ENCODE data around the gene CCNJL.

CCNJL gene

DNA sequence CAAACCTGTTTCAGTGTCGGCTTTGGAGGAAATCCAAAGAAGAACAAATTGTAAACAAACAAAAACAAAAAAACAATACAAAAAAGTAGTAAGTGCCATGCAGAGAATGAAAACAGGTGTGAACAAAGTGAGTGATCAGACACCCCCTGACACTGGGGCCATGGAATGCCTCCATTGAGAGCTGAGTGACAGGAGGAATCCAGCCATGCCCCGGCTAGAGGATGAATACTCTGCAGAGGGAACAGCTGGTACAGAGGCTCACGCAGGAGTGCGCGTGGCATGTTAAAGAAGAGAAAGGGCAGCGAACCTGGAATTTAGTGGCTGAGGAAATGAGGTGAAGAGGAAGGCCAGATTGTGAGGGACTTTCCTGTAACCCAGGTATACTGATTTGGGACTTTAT is 15.5 kb upstream of the CCNJL start:
- FAIRE-seq: no peak

DNA sequence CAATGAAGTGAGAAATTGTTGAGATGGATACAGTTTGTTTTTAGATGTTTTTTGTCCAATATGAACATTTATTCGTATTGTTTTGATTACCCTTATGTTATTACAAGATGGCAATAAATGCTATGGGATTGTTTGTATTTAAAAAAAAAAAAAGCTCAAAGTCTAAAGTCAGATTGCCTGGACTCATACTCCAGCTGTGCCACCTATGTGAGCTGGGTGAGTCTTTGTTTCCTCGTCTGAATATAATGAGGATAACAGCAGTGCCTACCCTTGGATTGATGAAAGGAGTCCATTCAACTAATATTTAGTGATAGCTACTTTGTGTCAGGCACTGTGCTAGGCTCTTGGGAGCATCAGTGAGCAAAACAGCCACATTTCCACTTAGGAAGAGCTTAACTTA is 14.6 kb upstream of the CCNJL start:
- no peak for FAIRE-seq

DNA sequence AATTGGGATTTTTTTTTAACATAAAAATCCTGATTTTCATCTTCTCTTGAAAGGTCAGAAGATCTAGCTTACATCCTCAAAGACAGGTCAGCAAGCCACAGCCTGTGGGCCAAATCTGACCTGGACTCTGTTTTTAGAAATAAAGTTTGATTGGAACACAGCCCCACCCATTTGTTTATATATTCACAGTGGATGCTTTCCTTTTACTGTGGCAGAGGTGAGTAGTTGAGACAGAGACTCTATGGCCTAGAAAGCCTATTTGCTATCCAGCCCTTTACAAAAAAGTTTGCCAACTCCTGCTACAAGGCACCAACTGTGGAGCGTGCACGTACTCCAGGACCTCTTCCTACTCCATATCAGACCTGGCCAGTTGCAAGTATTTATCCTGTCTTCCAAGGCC is 13.4 kb upstream of the CCNJL start:
- FAIRE-seq: no peak

DNA sequence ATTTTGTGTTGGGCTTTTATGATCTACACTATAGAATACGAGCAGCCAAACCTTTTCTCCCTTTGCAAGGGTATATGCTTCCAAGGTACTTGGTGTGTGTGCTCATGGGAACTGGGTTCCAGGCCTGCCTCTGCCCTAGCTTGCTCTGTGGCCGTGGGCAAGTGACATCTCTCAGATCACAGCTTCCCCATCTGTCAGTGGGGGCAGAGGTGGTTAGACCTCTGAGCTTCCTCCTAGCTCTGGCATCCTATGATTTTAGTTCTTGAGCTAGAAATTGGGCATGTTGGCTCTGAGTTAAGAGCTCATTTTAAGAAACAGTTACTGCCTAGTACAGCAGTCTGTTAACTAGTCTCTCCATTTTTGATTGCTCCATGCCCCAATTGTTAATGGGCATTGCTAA is 12.5 kb upstream of the CCNJL start:
- no peak for FAIRE-seq

DNA sequence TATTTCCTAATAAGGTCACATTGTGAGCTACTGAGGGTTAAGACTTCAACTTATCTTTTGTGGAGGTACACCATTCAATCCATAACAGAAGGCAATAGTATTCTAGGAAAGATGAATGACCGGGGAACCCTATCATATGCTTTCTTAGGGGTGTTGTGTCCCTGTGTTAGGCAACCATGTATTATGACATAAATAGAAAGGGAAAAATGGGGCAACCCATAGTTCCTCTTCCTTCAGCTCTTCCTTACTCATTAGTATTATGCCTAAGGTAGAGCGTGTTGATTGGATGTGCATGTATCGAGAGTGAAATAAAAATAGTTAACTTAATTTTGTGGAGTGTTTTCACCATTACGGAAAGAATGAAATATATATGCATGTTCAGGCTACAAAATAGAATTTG is 6.0 kb upstream of the CCNJL start:
- FAIRE-seq: no peak

DNA sequence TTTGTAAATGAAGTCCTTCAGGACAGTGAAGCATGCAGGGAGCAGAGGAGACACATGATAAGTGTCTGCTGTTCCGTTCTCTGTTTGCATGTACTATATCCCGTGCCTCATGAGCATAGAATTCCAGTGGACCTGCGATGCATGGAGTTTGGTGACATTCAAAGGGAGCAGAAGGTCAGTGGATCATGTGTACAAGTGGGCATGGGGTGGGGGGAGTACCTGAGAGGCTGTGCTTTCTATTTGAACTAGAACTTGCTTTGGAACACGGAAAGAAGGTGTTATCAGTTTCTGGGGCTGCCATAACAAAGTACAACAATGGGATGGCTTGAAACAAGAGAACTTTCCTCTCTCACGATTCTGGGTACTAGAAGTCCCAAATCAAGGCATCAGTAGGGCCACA is 5.1 kb upstream of the CCNJL start:
- FAIRE-seq: no peak

DNA sequence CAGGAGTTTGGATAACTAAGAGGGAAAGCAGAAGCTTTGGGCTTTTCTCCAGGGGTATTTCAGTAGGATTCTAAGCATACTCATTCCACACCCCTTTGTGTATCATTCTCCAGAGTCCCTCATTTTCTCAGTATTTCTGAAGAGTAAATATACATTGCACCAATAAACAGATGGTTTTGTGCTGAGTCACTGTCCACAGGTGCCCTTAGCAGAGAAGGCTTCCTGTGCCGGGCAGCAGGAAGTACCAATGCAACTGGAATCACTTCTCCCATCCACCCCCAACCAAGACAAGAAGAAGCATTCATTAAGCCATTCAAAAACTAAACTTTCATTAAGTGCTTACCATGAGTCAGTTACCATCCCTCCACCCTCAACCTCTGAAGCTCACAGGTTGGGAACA is 3.6 kb upstream of the CCNJL start:
- FAIRE-seq: no peak

DNA sequence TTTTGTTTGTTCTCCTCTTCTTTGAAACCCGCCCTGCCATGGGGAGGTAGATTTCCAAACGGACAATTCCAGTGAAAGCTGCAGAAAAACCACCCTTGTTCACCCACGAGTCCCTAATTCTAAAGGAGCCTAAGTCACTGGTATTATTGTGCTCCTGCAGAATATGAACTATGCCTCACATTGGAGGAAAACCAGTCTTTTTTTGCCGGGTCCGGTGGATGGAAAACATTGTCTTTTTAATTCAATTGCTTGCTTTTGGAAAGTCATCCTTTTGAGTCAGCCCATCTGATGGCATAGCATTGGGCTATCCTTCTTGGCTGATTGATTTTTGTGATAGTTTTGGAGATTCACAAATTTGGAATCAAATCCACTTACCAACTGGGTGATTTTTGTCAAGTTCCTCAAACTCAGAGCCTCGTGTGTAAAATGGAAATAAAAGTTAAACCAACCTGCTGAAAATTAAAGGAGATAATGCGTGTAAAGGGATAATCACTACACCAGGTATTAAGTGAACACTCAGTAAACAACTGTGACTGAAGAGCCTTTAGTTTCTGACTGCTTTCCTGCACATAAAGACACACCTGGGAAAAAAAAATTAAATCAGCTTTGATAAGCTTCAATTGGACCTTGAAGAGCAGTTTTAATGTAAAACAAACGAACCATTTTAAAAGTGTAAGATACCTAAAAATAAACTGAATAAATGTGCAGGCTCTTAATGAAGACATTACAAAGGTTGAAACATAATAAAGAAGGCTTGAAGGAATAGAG is 780 bp upstream of the CCNJL start:
- no peak for FAIRE-seq

DNA sequence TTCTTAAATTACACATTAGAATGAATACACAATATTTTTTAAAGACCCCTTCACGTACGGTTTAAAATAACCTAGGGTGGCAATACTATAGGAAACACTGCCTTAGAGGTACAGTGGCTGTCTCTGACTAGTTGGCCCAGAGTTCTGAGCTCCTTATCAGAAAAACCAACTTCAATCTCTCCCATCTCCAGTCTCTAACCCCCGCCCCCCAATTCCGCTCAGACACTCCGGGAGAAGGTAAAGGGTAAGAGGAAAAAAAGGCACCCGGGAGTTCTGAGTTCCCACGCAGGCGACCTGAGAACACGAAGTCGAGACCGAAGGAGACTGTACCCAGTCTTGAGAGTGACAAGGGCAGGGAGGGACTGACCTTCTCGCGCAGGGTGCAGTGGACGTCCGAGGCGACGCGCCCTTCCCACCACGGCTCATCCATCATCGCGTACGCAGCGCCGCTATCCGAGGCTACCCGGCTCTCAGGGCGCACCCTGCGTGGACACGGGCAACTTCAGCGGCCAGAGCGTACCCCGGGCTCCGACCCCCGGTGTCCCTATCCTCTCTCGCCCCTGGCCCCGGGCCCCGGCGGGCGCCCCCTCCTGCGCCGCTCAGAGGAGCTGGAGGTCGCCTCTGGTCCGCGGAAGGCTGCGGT is 752 bp downstream of the CCNJL start:
- no peak for FAIRE-seq

DNA sequence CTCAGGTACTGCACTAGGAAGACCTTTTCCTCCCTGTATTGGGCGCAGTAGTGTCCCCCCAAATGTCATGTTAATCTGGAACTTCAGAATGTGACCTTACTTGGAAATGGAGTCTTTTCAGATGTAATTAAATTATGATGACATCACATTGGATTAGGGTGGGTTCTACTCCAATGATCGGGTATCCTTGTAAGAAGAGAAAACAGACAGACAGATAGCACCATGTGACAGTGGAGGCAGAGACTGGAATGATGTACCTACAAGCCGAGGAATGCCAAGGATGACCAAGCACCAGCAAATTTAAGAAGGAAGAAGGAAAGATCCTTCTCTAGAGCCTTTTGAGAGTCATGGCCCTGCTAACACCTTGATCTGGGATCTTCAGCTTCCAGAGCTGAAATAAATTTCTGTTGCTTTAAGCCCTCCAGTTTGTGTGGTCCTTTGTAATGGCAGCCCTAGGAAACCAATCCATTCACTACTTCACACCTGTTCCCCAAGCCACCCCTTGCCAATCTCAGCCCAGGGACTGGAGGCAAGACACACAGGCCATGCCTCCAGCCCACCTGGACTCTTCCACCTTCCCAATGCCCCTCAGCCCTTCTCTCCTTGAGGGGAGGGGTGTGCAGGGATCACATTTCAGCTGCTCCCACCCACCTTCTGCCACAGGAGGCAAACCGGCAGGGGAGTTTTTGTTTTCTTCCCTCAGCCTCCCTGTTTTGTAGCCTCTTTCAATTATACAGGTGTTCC is 1.6 kb downstream of the CCNJL start:
- FAIRE-seq: no peak

DNA sequence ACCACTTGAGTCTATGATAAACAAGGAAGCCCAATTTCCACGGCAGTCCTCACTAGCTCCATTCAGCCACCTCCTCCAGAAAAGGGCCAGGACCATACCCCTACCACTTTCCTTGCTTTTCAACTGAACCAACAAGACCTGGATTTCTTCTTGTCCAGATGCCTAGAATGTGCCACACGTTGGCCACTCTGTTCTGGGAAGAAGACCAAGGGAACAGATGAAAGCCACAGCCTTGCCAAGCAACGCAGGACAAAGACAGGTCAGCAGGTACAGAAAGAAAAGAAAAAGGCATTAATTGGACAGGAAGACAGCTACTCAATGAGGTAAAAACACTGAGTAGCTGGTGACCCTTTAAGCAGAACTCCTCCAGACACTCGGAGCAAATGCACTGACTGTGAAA is 2.2 kb downstream of the CCNJL start:
- no peak for FAIRE-seq

DNA sequence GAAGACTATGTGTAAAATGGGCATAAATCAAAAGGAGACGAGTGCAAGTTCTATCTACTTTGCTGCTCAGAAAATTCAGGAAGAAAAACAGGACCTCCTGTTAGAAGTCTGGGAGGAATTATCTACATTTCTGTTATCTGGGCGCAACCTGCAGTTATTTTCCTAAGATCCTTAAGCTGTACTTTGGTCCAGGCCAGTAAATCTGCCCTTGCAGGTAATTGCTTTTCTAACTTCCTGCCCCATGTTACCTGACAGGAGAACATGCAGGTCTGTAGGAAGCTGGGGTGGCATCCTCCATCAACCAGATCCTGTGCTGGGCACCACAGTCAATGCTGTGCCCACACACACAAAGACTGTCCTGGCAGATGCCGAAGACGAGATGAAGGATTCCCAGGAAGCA is 5.7 kb downstream of the CCNJL start:
- no peak for FAIRE-seq

DNA sequence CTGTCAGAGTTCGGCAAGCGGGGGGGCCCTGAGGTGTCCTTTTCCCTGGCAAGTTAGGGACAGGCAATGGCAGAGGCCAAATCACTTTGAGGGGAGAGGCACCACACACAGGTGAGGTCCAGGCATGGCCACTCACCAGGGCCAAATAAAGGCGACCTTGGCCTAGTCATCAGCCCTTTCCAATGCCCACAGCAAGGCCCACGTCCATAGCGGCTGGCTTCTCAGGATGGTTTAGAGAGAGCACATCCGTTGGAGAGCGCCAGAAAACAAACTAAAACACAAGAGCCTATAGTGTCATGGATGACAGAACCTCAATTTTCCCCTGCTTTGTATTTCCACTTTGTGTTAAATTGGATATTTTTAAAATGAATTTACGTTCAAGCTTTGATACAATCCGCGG is 7.0 kb downstream of the CCNJL start:
- FAIRE-seq: no peak

DNA sequence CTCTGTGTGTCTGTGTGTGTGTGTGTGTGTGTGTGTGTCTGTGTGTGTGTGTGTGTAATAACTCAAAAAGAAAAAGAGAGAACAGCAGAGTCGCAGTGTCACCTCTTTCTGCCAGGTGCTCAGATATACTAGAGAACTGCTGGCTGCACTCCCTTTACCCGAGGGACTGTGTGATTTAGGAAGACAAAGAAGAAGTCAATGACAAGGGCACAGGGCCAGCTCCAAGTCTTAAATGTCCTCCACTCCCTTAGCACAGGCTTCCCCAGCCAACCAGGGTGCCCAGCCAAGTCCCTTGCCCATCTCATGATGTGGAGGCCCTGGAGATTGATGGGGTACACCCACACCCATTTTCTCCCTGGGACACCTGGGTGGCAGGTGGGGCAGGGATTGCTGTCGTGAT is 8.7 kb downstream of the CCNJL start:
- FAIRE-seq: no peak

DNA sequence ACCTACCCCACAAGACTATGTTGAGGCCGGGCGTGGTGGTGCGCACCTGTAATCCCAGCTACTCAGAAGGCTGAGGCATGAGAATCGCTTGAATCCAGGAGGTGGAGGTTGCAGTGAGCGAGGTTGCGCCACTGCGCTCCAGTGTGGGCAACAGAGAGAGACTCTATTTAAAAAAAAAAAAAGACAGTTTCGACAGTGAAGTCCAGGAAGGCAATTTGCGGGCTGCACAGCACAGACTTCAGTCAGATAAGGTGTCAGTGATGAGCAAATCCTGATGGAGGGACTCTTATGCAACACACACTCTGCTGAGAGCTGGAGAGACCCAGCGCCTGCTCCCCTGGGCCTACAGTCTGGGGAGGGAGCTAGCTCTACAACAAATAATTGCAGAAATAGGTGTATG is 14.2 kb downstream of the CCNJL start:
- no peak for FAIRE-seq

DNA sequence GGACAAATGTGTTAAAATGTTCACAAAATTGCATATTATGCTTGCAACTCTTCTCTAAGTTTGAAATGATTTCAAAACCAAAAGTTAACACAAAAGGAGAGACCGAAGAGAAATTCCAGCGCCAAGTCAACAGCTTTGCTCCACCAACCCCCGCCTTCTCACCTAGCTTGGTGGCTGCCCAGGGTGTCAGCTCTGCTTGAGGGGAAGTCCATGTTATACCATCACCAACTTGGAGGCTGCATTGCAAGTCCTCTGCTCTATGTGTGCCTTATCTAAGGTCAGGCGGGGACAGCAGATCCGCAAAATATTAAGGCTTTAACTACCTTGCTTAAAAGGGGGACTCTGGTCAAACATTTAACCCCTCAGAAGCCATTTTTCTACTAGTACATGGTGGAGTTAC is 14.6 kb downstream of the CCNJL start:
- FAIRE-seq: no peak

DNA sequence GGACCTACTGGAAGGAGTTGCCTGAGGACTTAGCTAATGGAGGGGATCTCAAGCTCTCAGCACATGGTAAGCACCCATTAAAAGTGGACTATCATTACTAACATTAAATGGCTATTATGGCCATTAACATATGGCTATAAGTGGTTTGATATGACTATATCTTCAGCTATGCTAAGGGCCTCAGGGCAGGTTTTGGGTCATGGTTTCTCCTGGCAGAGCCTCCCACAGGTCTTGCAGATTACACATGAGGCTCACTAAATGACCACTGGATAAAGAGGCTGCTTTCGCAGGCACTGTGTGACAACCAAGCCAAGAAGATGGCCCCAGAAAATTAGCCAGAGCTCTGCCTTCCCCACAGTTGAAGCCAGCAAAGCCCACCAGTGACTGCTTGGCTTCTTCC is 15.4 kb downstream of the CCNJL start:
- no peak for FAIRE-seq

DNA sequence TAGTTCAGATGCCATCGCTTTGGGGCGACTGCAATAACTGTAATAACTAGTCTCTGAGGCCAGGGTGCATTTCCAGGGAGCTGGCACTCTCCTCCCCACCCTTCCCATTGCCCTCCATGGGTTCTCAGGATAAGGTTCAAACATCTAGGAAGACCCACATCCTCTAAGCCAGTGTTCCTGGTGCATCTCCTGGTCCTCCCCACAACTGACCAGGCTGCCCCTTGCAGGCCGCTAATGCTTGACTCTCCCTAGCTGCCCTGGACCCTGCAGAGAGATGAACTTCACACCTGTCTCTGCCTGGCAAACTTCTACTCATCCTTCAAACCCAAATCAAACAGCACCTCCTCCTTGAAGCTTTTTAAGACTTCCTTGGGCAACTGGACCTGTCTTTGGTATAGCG is 15.9 kb downstream of the CCNJL start:
- no peak for FAIRE-seq

DNA sequence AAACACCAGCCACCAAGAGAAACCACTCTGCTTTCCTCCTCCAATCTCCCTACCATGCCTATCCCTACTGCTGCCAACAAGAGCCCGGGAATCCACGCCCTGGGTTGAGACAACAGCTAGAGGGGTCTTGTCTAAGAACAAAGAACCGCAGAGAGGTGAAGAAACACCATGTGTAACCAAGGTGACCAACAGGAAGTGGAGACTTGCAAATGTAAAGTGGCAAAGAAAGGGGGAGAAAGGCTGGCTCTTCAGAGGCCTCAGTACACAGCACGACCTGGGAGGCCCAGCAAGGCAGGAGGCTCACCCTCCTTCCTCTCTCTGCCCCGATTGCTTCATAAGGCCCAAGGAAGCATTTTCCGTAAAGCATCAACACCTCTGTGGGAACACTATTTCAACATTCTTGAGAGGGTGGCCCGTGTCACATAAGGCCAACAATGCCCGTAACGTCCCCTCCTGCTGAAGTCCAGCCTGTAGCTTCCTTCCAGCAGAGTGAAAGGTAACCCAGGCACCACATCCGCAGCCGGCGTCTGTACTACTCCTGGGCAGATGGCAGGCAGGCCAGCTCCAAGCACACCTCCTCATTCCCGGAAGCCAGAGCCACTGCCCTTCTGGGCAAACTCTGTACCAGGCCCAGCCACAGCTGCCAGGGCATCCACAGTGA is 18.3 kb downstream of the CCNJL start:
- no peak for FAIRE-seq

DNA sequence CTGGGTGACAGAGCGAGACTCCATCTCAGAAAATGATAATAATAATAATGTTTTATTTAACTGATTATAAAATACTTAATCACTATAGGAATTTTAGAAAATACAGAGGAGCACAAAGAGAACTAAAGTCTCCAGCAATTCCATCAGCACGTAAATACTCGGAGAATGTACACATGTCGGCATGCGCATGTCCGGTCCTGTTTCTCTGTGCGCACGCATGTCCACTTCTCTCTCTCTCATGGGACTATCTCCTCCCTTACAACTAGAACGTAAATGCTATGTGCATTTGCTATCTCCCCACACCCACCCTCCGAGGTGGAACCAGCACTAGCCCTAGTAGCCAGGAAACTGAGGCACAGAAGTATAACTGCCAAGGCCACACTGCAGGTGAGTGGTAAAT is 19.0 kb downstream of the CCNJL start:
- FAIRE-seq: no peak

DNA sequence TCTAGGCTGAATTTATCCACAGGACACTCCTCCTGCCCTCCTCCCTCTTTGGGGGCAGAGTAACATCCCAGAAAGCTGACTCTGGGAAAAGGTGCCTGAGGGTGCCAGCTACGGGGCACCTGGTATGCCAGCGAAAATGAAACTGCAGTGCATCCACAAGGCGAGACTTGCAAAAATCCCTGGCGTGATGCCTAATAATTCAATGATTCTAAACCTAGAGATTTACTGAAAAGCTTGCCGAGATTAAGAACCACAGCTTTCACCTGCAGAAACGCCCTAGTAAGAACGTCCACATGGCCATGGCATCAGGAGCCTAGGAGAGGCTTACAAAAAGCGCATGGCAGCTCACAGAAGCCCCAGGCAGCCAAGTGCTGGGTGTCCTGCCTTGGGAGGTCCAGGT is 20.9 kb downstream of the CCNJL start:
- no peak for FAIRE-seq

DNA sequence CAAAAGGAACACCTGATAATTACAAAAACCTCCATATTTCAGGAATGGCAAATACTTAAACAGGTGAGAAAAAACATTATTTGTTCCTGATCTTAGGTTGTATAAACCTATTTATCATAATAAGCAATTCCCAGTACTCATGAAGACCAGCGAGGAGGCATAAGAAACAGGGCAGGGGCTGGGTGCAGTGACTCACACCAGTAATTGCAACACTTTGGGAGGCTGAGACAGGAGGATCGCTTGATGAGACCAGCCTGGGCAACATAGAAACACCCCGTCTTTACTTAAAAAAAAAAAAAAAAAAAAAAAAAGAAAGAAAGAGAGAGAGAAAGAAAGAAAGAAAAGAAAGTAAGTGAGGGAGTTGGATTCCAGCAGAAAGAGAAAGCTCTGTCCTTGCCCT is 21.6 kb downstream of the CCNJL start:
- no peak for FAIRE-seq

DNA sequence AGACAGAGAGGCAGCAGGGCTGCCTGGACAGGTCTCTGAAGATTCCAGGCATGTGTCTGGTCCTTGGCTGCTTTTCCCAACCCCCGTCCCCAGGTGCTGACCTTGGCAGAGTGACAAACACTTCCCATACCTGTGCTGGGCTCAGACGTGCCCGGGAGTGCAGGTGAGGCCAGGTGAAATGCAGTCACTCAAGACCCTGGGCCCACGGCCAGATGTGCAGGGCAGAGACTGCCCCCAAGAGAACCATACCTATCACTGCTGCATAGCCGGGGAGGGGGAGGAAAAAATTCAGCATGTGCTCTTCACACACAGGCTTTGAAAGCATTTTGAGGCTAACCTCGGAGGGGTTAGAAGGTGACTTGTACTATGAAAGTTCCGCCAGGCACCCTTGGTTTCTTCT is 22.6 kb downstream of the CCNJL start:
- no peak for FAIRE-seq

DNA sequence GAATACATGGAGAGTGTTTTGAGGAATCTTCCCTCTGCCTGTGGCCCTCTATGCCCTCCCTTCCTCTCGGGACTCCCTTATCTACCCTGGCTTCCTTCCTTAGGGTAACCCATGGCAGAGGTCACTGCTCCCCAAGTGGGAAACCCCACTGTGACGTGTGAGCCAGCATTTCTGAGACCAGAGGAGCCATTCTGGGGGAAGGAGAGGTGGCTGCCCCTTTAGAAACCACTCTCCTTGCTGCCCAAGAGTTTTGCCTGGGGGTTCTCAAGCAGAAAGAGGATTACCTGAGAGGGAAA is 23.1 kb downstream of the CCNJL start:
- no peak for FAIRE-seq

Data from TTC549 (cell line).